A549 (cell line): ENCODE data around the gene ACOXL. TPM values are rescaled to one million over a fixed set of nuclear protein-coding genes. Genes with fewer than 3 reads are reported as not detected.

ENCODE experiments used
- ATAC-seq, 2 experiments: fragments of 200-7000 bp in 1 of 2; fragments of >200 bp in 1 of 2; cut with Nextera tagmentation in 1 of 2; cut with Tn5 transposase in 1 of 2; 3 replicates each; pipeline versions ENCODE4 v1.8.0 to v1.9.1; 2018 to 2020; ENCODE audit warnings: mild to moderate bottlenecking in 1 of 2, moderate library complexity in 1 of 2
- CTCF ChIA-PET: fragments of 300-600 bp; sonication (Branson Sonifier 250); formaldehyde crosslinking; extraction: SDS; loops from one replicate; lab custom pipeline; 2021; ENCODE audit warnings: antibody characterized with exemption, inconsistent platforms; lab: Yijun Ruan, JAX
- POLR2A ChIA-PET: fragments of 350-600 bp; formaldehyde crosslinking; extraction: SDS; loops from one replicate; lab custom pipeline; 2021; ENCODE audit warnings: antibody characterized with exemption, inconsistent platforms; lab: Yijun Ruan, JAX
- DNase-seq, 2 experiments: peaks; one replicate each; pipeline versions ENCODE4 v3.0.0 to v3.0.0-alpha.2; 2011 to 2016; ENCODE audit warnings: low read depth in 1 of 2, low spot score in 1 of 2
- FAIRE-seq: peaks from 2 replicates; lab custom pipeline; 2011; peaks lifted over from hg19 to GRCh38; lab: Jason Lieb, UNC
- H3K27ac ChIP-seq, 2 experiments: fragments of >200 bp; sonication (Bioruptor Twin); formaldehyde crosslinking; 3 replicates each; pipeline ENCODE4 v1.5.1; 2016 to 2017
- H3K4me1 ChIP-seq: fragments of >200 bp; sonication (Bioruptor Twin); formaldehyde crosslinking; 3 replicates; pipeline ENCODE4 v1.6.1; 2016
- H3K4me2 ChIP-seq: fragments of >200 bp; sonication (Bioruptor Twin); formaldehyde crosslinking; 3 replicates; pipeline ENCODE4 v1.6.1; 2016
- H3K4me3 ChIP-seq: fragments of >200 bp; sonication (Bioruptor Twin); formaldehyde crosslinking; 3 replicates; pipeline ENCODE4 v1.5.1; 2016
- H3K9me3 ChIP-seq: fragments of >200 bp; sonication (Bioruptor Twin); formaldehyde crosslinking; 3 replicates; pipeline ENCODE4 v1.6.1; 2016
- ATOH8 ChIP-seq: fragments of 250-450 bp; sonication (Bioruptor Pico); IDR thresholded peaks from 2 replicates; pipeline ENCODE4 v1.5.0; 2020; ENCODE audit warnings: low read depth, mild to moderate bottlenecking, moderate library complexity
- BHLHE40 ChIP-seq: IDR thresholded peaks from 2 replicates; pipeline ENCODE4 v1.6.1; 2012; ENCODE audit warnings: low read depth, low read length, inconsistent platforms
- CBX2 ChIP-seq: fragments of 200-600 bp; sonication (generic); IDR thresholded peaks from 2 replicates; pipeline ENCODE4 v1.6.1; 2016; ENCODE audit warnings: low read depth, mild to moderate bottlenecking, borderline replicate concordance
- CEBPB ChIP-seq, 2 experiments: fragments of >200 bp in 1 of 2; sonication (Bioruptor Twin) in 1 of 2; formaldehyde crosslinking in 1 of 2; IDR thresholded peaks; 2 replicates each; pipeline ENCODE4 v1.6.1; 2012 to 2016
- CTCF ChIP-seq: fragments of >200 bp; sonication (Bioruptor Twin); formaldehyde crosslinking; IDR thresholded peaks from 3 replicates; pipeline ENCODE4 v1.5.1; 2016
- E2F6 ChIP-seq: IDR thresholded peaks from 2 replicates; pipeline ENCODE4 v1.6.1; 2012; ENCODE audit warnings: low read depth, borderline replicate concordance
- EHF ChIP-seq: fragments of 250-450 bp; sonication (Bioruptor Pico); IDR thresholded peaks from 2 replicates; pipeline ENCODE4 v1.5.0; 2020; ENCODE audit warnings: mild to moderate bottlenecking
- EP300 ChIP-seq, 2 experiments: fragments of >200 bp; sonication (Bioruptor Twin); formaldehyde crosslinking; IDR thresholded peaks; 2 replicates in 1 of 2; 3 replicates in 1 of 2; pipeline ENCODE4 v1.6.1; 2016 to 2017
- ESRRA ChIP-seq: fragments of 150-350 bp; IDR thresholded peaks from 2 replicates; pipeline ENCODE4 v1.6.1; 2014; ENCODE audit warnings: mild to moderate bottlenecking, low read length, borderline replicate concordance
- HDAC2 ChIP-seq: fragments of 200-600 bp; sonication (generic); IDR thresholded peaks from 2 replicates; pipeline ENCODE4 v1.6.1; 2016
- HES2 ChIP-seq: fragments of >200 bp; sonication (Bioruptor Twin); formaldehyde crosslinking; IDR thresholded peaks from 2 replicates; pipeline ENCODE4 v1.6.1; 2016
- HEYL ChIP-seq: fragments of 250-450 bp; sonication (Bioruptor Pico); IDR thresholded peaks from 2 replicates; pipeline ENCODE4 v1.8.0; 2021; ENCODE audit warnings: mild to moderate bottlenecking, moderate library complexity
- HOXB13 ChIP-seq: fragments of 250-450 bp; sonication (Bioruptor Pico); IDR thresholded peaks from 2 replicates; pipeline ENCODE4 v1.5.0; 2020; ENCODE audit warnings: low read depth, mild to moderate bottlenecking, moderate library complexity
- JUN ChIP-seq, 2 experiments: fragments of >200 bp; sonication (Bioruptor Twin); formaldehyde crosslinking; IDR thresholded peaks; 2 replicates in 1 of 2; 3 replicates in 1 of 2; pipeline ENCODE4 v1.6.1; 2016 to 2017
- MAFK ChIP-seq: fragments of 450-650 bp; IDR thresholded peaks from 2 replicates; pipeline ENCODE4 v1.6.1; 2014; ENCODE audit not compliant: partially characterized antibody
- MAX ChIP-seq: IDR thresholded peaks from 2 replicates; pipeline ENCODE4 v1.6.1; 2012
- NFE2L2 ChIP-seq: fragments of 150-350 bp; conservative IDR thresholded peaks from 2 replicates; pipeline ENCODE4 v1.6.1; 2014; ENCODE audit warnings: low read length
- NPAS2 ChIP-seq: fragments of 250-450 bp; sonication (Bioruptor Pico); IDR thresholded peaks from 2 replicates; pipeline ENCODE4 v1.8.0; 2022; ENCODE audit warnings: mild to moderate bottlenecking, moderate library complexity, borderline replicate concordance
- POLR2A ChIP-seq: IDR thresholded peaks from 2 replicates; pipeline ENCODE4 v1.6.1; 2012; ENCODE audit warnings: mild to moderate bottlenecking, low read length
- POLR2AphosphoS2 ChIP-seq: conservative IDR thresholded peaks from 2 replicates; pipeline ENCODE4 v1.6.1; 2012; ENCODE audit warnings: low read length, improper control_type of control experiment, inconsistent platforms
- RFX5 ChIP-seq: fragments of 450-650 bp; IDR thresholded peaks from 2 replicates; pipeline ENCODE4 v1.7.1; 2014; ENCODE audit warnings: antibody characterized with exemption, mild to moderate bottlenecking, moderate library complexity
- SREBF2 ChIP-seq: fragments of 450-650 bp; IDR thresholded peaks from 2 replicates; pipeline ENCODE4 v1.6.1; 2014; ENCODE audit warnings: mild to moderate bottlenecking, moderate library complexity
- TFCP2L1 ChIP-seq: fragments of 250-450 bp; sonication (Bioruptor Pico); IDR thresholded peaks from 2 replicates; pipeline ENCODE4 v1.5.0; 2021; ENCODE audit warnings: mild to moderate bottlenecking
- TP53 ChIP-seq: fragments of 250-450 bp; sonication (Bioruptor Pico); IDR thresholded peaks from 2 replicates; pipeline ENCODE4 v1.5.0; 2021; ENCODE audit warnings: mild to moderate bottlenecking, moderate library complexity
- USF2 ChIP-seq: fragments of 450-650 bp; IDR thresholded peaks from 2 replicates; pipeline ENCODE4 v1.6.1; 2014; ENCODE audit warnings: antibody characterized with exemption
- ZFP36 ChIP-seq: fragments of 450-650 bp; IDR thresholded peaks from 2 replicates; pipeline ENCODE4 v1.6.1; 2014; ENCODE audit warnings: borderline replicate concordance; ENCODE audit not compliant: partially characterized antibody
- ZSCAN20 ChIP-seq: fragments of 250-450 bp; sonication (Bioruptor Pico); IDR thresholded peaks from 2 replicates; pipeline ENCODE4 v1.8.0; 2022; ENCODE audit warnings: mild to moderate bottlenecking, moderate library complexity
- WGBS: methylation state at CpG from one replicate; pipeline ENCODE4 v1.1.6; 2017; ENCODE audit errors: missing lambda C conversion rate; 5-methylcytosine and 5-hydroxymethylcytosine counted together
- polyA plus RNA-seq, 4 experiments: library from polyadenylated mRNA; depleted of rRNA in 3 of 4; stranded (reverse); fragments of >200 nt; fragmentation: RNase III in 1 of 4; extraction: RNeasy Plus Mini Kit Qiagen cat#74134 plus additional on column Dnase treatment in 1 of 4; gene quantifications; 2 replicates in 3 of 4; 3 replicates in 1 of 4; pipeline ENCODE4 v1.2.3, GENCODE V29; 2011 to 2017

The ACOXL gene
- polyA plus RNA-seq, 2 of the 4 experiments (the other 2 are of a cell fraction) = not detected

- Histone ChIP-seq H3K27ac (no peak overlapping the region), H3K4me2 (no peak overlapping the region), H3K4me3 (no peak overlapping the region), H3K4me1 (no peaks in the 10 kb centered on the region), H3K9me3 (no peaks in the 10 kb centered on the region)
- DNase-seq = no peak
- WGBS = 36% methylated on average over 2 of the region's 2 CpGs
- POLR2A ChIA-PET = no interaction called here
- CTCF ChIA-PET = no interaction called here
- no peak for FAIRE-seq
- ATAC-seq = no peak
- TF ChIP-seq MAX (no peak), ESRRA (no peak), HES2 (no peak), ZSCAN20 (CRISPR knock-in tag) (no peak), EHF (no peak), E2F6 (no peak), POLR2AphosphoS2 (no peak), CBX2 (no peak), SREBF2 (no peak), ATOH8 (CRISPR knock-in tag) (no peak), HDAC2 (no peak), MAFK (no peak), RFX5 (no peak), EP300 (IDR thresholded peaks at IDR 0.05) (no peak), NPAS2 (no peak), TFCP2L1 (CRISPR knock-in tag) (no peak), CEBPB (IDR thresholded peaks at IDR 0.05) (no peak), HEYL (CRISPR knock-in tag) (no peak), POLR2A (no peak), CTCF (no peak)
These were observed 115.7 kb downstream of the ACOXL start for GRCh38 chr2:110848071-110848470.

- CTCF ChIA-PET = interaction anchor here (0.9 kb wide), 1 partner anchor 36 kb away, joined by 3 read pairs; no protein-coding TSS in a partner anchor
- Histone ChIP-seq H3K4me2 (no peak overlapping the region), H3K4me3 (no peak overlapping the region), H3K4me1 (no peaks in the 10 kb centered on the region), H3K9me3 (no peaks in the 10 kb centered on the region), H3K27ac (no peak overlapping the region)
- ATAC-seq (no peak), DNase-seq (no peak), FAIRE-seq (no peak)
- POLR2A ChIA-PET = no interaction called here
- 61% methylated on average over 13 of the region's 13 CpGs for WGBS
- no peak for TF ChIP-seq NFE2L2
These were observed 116.2 kb downstream of the ACOXL start for GRCh38 chr2:110848519-110849030.

GRCh38 chr2:110851531-110851930 is 119.2 kb downstream of the ACOXL start:
- ATAC-seq (no peak), DNase-seq (no peak), FAIRE-seq (no peak)
- TF ChIP-seq HOXB13 (CRISPR knock-in tag) (no peak), JUN (IDR thresholded peaks at IDR 0.05) (no peak), POLR2AphosphoS2 (no peak), TP53 (CRISPR knock-in tag) (no peak), POLR2A (no peak), EP300 (IDR thresholded peaks at IDR 0.05) (no peak), ZFP36 (no peak), TFCP2L1 (CRISPR knock-in tag) (no peak), CEBPB (IDR thresholded peaks at IDR 0.05) (no peak), SREBF2 (no peak), USF2 (no peak), BHLHE40 (no peak), ESRRA (no peak)
- H3K4me2 ChIP-seq = no peak overlapping the region
- no peaks in the 10 kb centered on the region for H3K4me1 ChIP-seq
- WGBS = 47% methylated on average over 13 of the region's 13 CpGs
- no peak overlapping the region for H3K27ac ChIP-seq
- CTCF ChIA-PET = interaction anchor here (2.2 to 2.4 kb wide), 2 partner anchors 10 to 39 kb away, joined by 9 to 18 read pairs; no protein-coding TSS in a partner anchor
- peaks cover 8% of the 10 kb centered on the region; the same call in 2 of the 3 replicates for H3K9me3 ChIP-seq
- no peak overlapping the region for H3K4me3 ChIP-seq
- POLR2A ChIA-PET = interaction anchor here (1.5 kb wide), 1 partner anchor 19 kb away, joined by 4 read pairs; no protein-coding TSS in a partner anchor
